Esophagus muscularis mucosa (tissue), 4 donors: ENCODE measurements around the gene SORCS2. TPM values are rescaled to one million over a fixed set of nuclear protein-coding genes. Genes with fewer than 3 reads are reported as not detected.

Experiments used
- DNase-seq: peaks from one replicate; pipeline ENCODE4 v3.0.0-alpha.2; 2017; ENCODE audit errors: extremely low spot score
- H3K27ac ChIP-seq, 4 donors: fragments of 200-600 bp; sonication (generic); replicated peaks in 1 of 4; 1 replicate in 3 of 4; 2 replicates in 1 of 4; pipeline ENCODE4 v1.5.1; 2016 to 2019; ENCODE audit warnings: mild to moderate bottlenecking in 1 of 4
- H3K27me3 ChIP-seq, 4 donors: fragments of 200-600 bp; sonication (generic); one replicate each; pipeline versions ENCODE4 v1.5.1 to v1.6.0; 2016 to 2019
- H3K36me3 ChIP-seq, 4 donors: fragments of 200-600 bp; sonication (generic); one replicate each; pipeline ENCODE4 v1.5.1; 2016 to 2019
- H3K4me1 ChIP-seq, 4 donors: fragments of 200-600 bp; sonication (generic); one replicate each; pipeline ENCODE4 v1.5.1; 2016 to 2019
- H3K4me3 ChIP-seq, 4 donors: fragments of 200-600 bp; sonication (generic); 1 replicate in 2 of 4; 2 replicates in 2 of 4; pipeline ENCODE4 v1.5.1; 2016 to 2019; ENCODE audit warnings: mild to moderate bottlenecking in 4 of 4, moderate library complexity in 1 of 4
- H3K9me3 ChIP-seq, 4 donors: fragments of 200-600 bp; sonication (generic); 1 replicate in 3 of 4; 2 replicates in 1 of 4; pipeline ENCODE4 v1.5.1; 2016 to 2019
- EP300 ChIP-seq: sonication (generic); formaldehyde crosslinking; IDR thresholded peaks from one replicate; pipeline ENCODE4 v1.6.1; 2017; ENCODE audit warnings: antibody characterized with exemption
- POLR2A ChIP-seq: fragments of 450-650 bp; IDR thresholded peaks from one replicate; pipeline ENCODE4 v1.6.1; 2017; ENCODE audit warnings: antibody characterized with exemption, moderate library complexity, mild to moderate bottlenecking, low read depth
- POLR2AphosphoS5 ChIP-seq, 2 donors: sonication (generic); formaldehyde crosslinking; IDR thresholded peaks; one replicate each; pipeline ENCODE4 v1.6.1; 2017; ENCODE audit warnings: antibody characterized with exemption in 2 of 2
- WGBS: methylation state at CpG from one replicate; pipeline ENCODE4 v1.1.5; 2018; 5-methylcytosine and 5-hydroxymethylcytosine counted together
- intact Hi-C: fragments of 100-400 bp; cut with DNase I; formaldehyde crosslinking; loops from one replicate; pipeline ENCODE4 v1.15.1; 2023
- total RNA-seq, 4 donors: library from RNA; depleted of rRNA; stranded (reverse); fragments of >200 nt; gene quantifications; one replicate each; pipeline versions ENCODE4 v1.1.0 to v1.2.1, GENCODE V29; 2016
- TF ChIP-seq, protein P1 (sequence below), 3 experiments: fragments of 200-600 bp in 2 of 3; fragments of 450-650 bp in 1 of 3; sonication (generic) in 2 of 3; IDR thresholded peaks; one replicate each; pipeline ENCODE4 v1.5.1; 2017 to 2019; ENCODE audit warnings: antibody characterized with exemption in 3 of 3, mild to moderate bottlenecking in 2 of 3, moderate library complexity in 1 of 3

SORCS2 gene
- total RNA-seq, 4 donors from 2014 or later = 3.3 to 10.1 (median 4.3) TPM

DNA sequence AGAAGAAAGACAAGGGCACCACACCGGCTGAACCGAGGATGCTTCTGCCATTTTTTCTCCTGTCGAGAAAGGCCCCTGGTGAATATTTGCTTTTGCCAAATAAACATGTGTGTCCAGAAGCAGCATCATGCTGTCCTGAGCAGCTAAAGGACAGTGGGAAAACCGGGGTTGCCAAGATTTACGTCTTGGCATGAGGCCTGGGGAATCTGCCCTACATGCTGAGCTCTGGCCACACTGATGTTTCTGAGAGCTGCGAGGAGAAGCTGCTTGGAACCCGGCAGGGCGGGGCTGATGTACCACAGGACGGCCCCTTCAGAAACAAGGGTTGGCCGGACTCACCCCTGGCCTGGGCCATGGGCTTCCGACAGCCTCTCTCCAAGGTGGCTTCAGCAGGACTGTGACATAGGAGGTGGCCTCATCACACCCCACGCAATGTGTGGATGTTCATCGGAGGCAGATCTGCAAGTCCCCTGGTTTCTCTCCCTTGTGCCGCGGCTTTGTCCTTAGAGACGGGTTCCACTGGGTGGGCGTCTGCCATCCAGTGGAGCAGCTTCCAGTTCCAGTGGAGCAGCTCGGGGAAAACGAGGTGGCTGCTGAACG is 42.2 kb upstream of the SORCS2 start:
- WGBS = 60% methylated on average over 7 of the region's 20 CpGs
- Histone ChIP-seq H3K27ac (no peak overlapping the region), H3K36me3 (no peaks in the 10 kb centered on the region), H3K9me3 (no peaks in the 10 kb centered on the region), H3K4me3 (no peak overlapping the region), H3K4me1 (peaks cover 0 to 16% (median 7%) of the 10 kb centered on the region in 4 donors), H3K27me3 (peaks cover 0 to 5% (median 0%) of the 10 kb centered on the region in 4 donors)
- intact Hi-C loops = no loop called here
- TF ChIP-seq EP300 = no peak
- TF ChIP-seq, protein P1, sequence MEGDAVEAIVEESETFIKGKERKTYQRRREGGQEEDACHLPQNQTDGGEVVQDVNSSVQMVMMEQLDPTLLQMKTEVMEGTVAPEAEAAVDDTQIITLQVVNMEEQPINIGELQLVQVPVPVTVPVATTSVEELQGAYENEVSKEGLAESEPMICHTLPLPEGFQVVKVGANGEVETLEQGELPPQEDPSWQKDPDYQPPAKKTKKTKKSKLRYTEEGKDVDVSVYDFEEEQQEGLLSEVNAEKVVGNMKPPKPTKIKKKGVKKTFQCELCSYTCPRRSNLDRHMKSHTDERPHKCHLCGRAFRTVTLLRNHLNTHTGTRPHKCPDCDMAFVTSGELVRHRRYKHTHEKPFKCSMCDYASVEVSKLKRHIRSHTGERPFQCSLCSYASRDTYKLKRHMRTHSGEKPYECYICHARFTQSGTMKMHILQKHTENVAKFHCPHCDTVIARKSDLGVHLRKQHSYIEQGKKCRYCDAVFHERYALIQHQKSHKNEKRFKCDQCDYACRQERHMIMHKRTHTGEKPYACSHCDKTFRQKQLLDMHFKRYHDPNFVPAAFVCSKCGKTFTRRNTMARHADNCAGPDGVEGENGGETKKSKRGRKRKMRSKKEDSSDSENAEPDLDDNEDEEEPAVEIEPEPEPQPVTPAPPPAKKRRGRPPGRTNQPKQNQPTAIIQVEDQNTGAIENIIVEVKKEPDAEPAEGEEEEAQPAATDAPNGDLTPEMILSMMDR (IDR thresholded peaks at IDR 0.05) = no peak
- no peak for TF ChIP-seq POLR2AphosphoS5 (IDR thresholded peaks at IDR 0.05)
- DNase-seq = no peak

DNA sequence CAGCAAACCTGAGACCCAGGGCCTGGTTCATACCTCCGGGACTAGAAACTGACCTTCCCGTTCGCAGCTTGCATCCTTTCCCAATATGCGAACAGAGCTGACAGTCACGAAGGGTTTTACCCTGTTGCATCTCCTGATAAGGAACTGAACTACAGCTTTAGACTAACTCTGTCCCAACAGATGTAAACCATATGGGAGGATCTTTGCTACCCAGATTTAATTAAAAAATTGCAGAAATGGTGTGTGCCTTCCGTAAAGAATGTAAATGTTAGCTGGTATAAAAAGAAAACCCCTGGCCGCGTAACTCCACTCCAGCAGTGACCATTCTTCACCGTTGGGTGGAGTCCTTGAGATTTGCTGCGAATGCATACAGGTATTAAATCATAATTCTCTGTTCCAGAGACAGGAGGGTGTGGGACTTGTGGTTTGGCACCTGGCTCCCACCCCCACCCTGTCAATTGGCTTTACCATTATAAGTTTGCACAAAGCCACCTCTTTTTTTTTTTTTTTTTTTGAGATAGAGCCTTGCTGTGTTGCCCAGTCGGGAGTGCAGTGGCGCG is 40.6 kb upstream of the SORCS2 start:
- intact Hi-C loops = no loop called here
- Histone ChIP-seq H3K27ac (no peak overlapping the region), H3K4me3 (no peak overlapping the region), H3K4me1 (peaks cover 8 to 23% (median 20%) of the 10 kb centered on the region in 4 donors), H3K27me3 (peaks cover 0 to 5% (median 0%) of the 10 kb centered on the region in 4 donors), H3K36me3 (no peaks in the 10 kb centered on the region), H3K9me3 (no peaks in the 10 kb centered on the region)
- WGBS = 87% methylated on average over 13 of the region's 13 CpGs
- DNase-seq = no peak
- TF ChIP-seq POLR2AphosphoS5 (IDR thresholded peaks at IDR 0.05) (no peak), POLR2A (no peak), EP300 (no peak)
- TF ChIP-seq, protein P1 (IDR thresholded peaks at IDR 0.05) = no peak

DNA sequence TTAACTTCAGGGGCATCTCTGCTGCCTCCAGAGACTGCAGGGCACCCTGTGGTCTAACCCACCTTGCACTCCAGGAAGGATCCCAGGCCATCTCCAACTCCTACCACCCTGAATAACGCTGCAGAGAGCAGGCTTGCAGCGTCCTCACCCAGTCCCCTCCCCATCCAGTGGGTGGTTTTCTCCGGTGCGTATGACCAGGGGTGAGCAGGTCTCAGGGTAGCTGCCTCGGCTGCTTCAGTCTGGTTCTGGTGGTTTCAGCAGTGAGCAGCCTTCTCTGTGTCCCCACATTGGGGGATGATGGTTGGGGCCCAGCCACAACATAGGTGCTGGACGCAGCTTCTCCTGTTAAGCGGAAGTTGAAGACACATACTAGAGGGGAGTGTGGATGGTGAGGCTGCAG is 38.6 kb upstream of the SORCS2 start:
- Histone ChIP-seq H3K4me3 (no peak overlapping the region), H3K9me3 (no peaks in the 10 kb centered on the region), H3K27me3 (no peaks in the 10 kb centered on the region), H3K27ac (no peak overlapping the region), H3K4me1 (peaks cover 8 to 28% (median 22%) of the 10 kb centered on the region in 4 donors), H3K36me3 (no peaks in the 10 kb centered on the region)
- TF ChIP-seq POLR2AphosphoS5 (IDR thresholded peaks at IDR 0.05) (no peak), POLR2A (no peak), EP300 (no peak)
- TF ChIP-seq, protein P1 (IDR thresholded peaks at IDR 0.05) = no peak
- intact Hi-C loops = no loop called here
- no peak for DNase-seq
- WGBS = 96% methylated on average over 7 of the region's 7 CpGs

DNA sequence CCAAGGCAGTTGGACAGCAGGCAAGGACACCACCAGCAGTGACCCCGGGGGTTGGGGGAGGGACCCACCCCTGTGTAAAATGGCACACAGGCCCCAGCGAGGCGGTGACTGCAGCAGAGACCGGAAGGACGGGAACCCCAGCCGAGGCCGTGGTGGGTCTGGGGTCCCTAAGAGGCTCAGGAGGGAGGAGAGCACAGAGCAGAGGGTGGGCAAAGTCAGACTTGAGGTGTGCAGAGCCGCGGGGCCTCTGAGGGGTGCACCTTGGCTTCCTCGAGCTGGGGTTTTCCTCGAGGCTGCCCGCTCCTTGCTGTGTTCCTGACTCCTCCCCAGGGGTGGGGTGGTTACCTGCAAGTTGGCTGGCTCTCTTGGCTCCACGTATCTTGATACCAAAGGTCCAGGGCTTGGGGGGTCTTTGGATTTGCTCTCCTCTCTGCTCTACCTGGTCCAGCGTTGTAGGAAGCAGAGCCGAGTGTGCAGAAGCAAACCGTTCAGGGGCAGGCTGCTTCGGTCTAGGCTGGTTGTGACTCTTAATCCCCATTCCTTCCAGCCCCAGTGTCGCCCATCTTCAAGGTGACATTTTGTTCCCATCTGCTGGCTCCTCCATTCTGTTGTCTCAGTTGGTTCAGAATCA is 37.9 kb upstream of the SORCS2 start:
- Histone ChIP-seq H3K4me1 (peaks cover 8 to 28% (median 22%) of the 10 kb centered on the region in 4 donors), H3K9me3 (no peaks in the 10 kb centered on the region), H3K4me3 (no peak overlapping the region), H3K36me3 (no peaks in the 10 kb centered on the region), H3K27ac (no peak overlapping the region), H3K27me3 (no peaks in the 10 kb centered on the region)
- 83% methylated on average over 16 of the region's 18 CpGs for WGBS
- TF ChIP-seq POLR2AphosphoS5 (IDR thresholded peaks at IDR 0.05) (no peak), POLR2A (no peak), EP300 (no peak)
- TF ChIP-seq, protein P1 (IDR thresholded peaks at IDR 0.05) = no peak
- DNase-seq = no peak
- intact Hi-C loops = no loop called here
